Kidney (tissue), 14 donors: ENCODE measurements around the gene SLC4A4. TPM values are rescaled to one million over a fixed set of nuclear protein-coding genes. Genes with fewer than 3 reads are reported as not detected.

Experiments
- DNase-seq, 5 donors: peaks; one replicate each; pipeline ENCODE4 v3.0.0-alpha.2; 2013 to 2020
- FAIRE-seq: peaks from 2 replicates; lab custom pipeline; 2012; peaks lifted over from hg19 to GRCh38; lab: Jason Lieb, UNC
- H3K27ac ChIP-seq, 2 donors: one replicate each; pipeline ENCODE4 v1.7.0; 2013; ENCODE audit warnings: low read depth in 2 of 2, low read length in 2 of 2, inconsistent platforms in 1 of 2
- H3K27me3 ChIP-seq: one replicate; pipeline ENCODE4 v1.7.1; 2013; ENCODE audit warnings: low read length, inconsistent platforms; ENCODE audit not compliant: control insufficient read depth, insufficient read depth
- H3K36me3 ChIP-seq, 3 donors: one replicate each; pipeline versions ENCODE4 v1.7.0 to v1.7.1; 2013; ENCODE audit warnings: low read length in 3 of 3, control low read depth in 1 of 3, inconsistent platforms in 1 of 3; ENCODE audit not compliant: insufficient read depth in 3 of 3, control insufficient read depth in 2 of 3
- H3K4me1 ChIP-seq, 3 donors: one replicate each; pipeline versions ENCODE4 v1.7.0 to v1.7.1; 2013; ENCODE audit warnings: low read length in 3 of 3, inconsistent platforms in 1 of 3, low read depth in 1 of 3; ENCODE audit not compliant: control insufficient read depth in 2 of 3, insufficient read depth in 2 of 3
- H3K4me3 ChIP-seq, 3 donors: one replicate each; pipeline versions ENCODE4 v1.7.0 to v1.8.1; 2013; ENCODE audit warnings: low read length in 3 of 3, control low read depth in 1 of 3, inconsistent platforms in 1 of 3
- H3K9ac ChIP-seq, 3 donors: one replicate each; pipeline versions ENCODE4 v1.7.0 to v1.7.1; 2013; ENCODE audit warnings: low read length in 3 of 3, control low read depth in 1 of 3, inconsistent platforms in 1 of 3
- H3K9me3 ChIP-seq, 3 donors: one replicate each; pipeline versions ENCODE4 v1.7.0 to v1.7.1; 2013; ENCODE audit warnings: low read length in 3 of 3, control low read depth in 1 of 3, inconsistent platforms in 1 of 3; ENCODE audit not compliant: control insufficient read depth in 2 of 3, insufficient read depth in 1 of 3
- intact Hi-C: fragments of 100-400 bp; cut with DNase I; formaldehyde crosslinking; loops from one replicate; pipeline ENCODE4 v1.11.1; 2022
- polyA plus RNA-seq: library from polyadenylated mRNA; stranded (reverse); fragments of 350-450 nt; fragmentation: Illumina TruSeq; extraction: RNeasy Lipid Tissue Mini Kit (QIAGEN cat#74804); gene quantifications from one replicate; pipeline ENCODE4 v1.2.3, GENCODE V29; 2014; ENCODE audit warnings: low read depth, low replicate concordance; ENCODE audit not compliant: insufficient read depth
- total RNA-seq: library from RNA; stranded (reverse); fragmentation: NEBNext Ultra II Directional; extraction: Animal tissue kit (Norgen Biotek cat#: 25700); gene quantifications from one replicate; pipeline ENCODE4 v1.2.1, GENCODE V29; 2021
- TF ChIP-seq, protein P1 (sequence below): IDR thresholded peaks from 3 replicates; pipeline ENCODE4 v1.5.1; 2012; ENCODE audit warnings: mild to moderate bottlenecking, moderate library complexity, borderline replicate concordance; ENCODE audit not compliant: insufficient read depth; ENCODE audit errors: extremely low read depth
- donor health status: control.
- donor health status: control.
- donor health status: control.
- donor health status: control.
- donor health status: control.
- donor health status: DM: yes; HTN: yes; CAD: no.
- donor health status: Normal renal cell carcinoma (clear cell type).

SLC4A4 gene
- total and polyA plus RNA-seq, 2 donors from 2014 or later = 37.1 to 56.5 TPM

DNA sequence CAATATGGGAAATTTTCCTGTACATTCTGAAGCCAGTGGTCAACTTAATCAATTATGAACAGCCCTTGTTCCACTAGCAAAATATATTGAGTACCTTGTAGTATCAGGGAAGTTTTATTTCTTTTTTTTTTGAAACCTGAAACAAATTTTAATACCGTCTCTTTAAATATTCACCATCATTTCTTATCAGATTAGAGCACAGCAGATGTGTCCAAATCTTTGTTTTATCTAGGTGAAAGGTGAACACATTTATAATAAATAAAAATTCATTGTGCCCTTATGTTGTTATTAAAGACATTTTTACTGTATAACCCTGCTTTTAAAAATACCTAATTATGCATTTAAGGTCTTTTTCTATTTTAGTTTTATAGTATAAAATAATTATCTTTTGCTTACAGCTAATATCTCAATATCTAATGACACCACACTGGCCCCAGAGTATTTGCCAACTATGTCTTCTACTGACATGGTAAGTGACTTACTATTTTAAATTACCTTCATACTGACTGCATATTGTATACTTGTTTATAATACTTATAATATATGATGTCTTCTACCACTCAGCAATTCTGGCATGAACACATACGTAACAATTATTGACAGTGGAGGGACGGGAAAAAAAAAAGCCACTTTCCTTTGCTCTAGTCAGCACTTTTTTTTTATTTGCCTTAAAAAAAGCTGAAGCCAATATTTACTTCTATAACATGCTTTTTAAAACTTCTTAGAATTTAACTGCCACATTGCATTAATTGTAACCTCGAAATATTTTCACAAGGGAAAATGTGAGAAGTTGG, 147.9 kb downstream of the SLC4A4 start:
- Histone ChIP-seq H3K4me1 (peaks cover 0 to 5% (median 0%) of the 10 kb centered on the region in 3 donors), H3K36me3 (no peaks in the 10 kb centered on the region), H3K9ac (no peak overlapping the region), H3K4me3 (peak overlapping the region in 1 of 3 donors; percentile 3), H3K27ac (no peak overlapping the region), H3K9me3 (no peaks in the 10 kb centered on the region), H3K27me3 (no peaks in the 10 kb centered on the region)
- DNase-seq = no peak
- FAIRE-seq = no peak
- TF ChIP-seq, protein P1, sequence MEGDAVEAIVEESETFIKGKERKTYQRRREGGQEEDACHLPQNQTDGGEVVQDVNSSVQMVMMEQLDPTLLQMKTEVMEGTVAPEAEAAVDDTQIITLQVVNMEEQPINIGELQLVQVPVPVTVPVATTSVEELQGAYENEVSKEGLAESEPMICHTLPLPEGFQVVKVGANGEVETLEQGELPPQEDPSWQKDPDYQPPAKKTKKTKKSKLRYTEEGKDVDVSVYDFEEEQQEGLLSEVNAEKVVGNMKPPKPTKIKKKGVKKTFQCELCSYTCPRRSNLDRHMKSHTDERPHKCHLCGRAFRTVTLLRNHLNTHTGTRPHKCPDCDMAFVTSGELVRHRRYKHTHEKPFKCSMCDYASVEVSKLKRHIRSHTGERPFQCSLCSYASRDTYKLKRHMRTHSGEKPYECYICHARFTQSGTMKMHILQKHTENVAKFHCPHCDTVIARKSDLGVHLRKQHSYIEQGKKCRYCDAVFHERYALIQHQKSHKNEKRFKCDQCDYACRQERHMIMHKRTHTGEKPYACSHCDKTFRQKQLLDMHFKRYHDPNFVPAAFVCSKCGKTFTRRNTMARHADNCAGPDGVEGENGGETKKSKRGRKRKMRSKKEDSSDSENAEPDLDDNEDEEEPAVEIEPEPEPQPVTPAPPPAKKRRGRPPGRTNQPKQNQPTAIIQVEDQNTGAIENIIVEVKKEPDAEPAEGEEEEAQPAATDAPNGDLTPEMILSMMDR = no peak
- intact Hi-C loops = no loop called here

DNA sequence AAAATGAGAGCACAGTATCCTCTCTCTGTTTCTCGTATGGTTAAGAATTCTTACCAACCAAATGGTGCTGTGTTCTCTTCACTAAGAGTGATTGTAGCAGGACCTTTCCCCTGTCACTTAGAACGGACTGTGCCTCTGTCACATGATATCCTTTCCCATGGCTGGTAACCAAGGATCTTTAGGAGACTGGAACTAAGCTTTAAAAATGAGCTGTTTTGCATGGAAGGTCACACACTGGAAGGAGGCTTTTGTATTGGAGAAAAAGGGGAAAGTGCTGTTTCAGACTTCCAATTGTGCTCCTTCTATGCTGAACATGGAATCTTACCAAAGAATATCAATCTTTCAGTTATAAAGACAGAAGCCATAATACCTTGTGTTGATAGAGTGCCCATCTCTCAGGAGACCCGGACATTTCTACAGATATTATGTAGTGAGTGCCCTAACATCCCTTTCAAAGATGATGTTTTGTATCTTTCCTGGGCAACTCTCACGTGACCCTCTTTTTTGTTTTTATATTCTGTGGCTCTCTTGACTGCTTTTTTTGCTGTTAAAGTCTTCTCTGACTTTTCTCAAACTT, 148.6 kb downstream of the SLC4A4 start:
- H3K9ac ChIP-seq = no peak overlapping the region

DNA sequence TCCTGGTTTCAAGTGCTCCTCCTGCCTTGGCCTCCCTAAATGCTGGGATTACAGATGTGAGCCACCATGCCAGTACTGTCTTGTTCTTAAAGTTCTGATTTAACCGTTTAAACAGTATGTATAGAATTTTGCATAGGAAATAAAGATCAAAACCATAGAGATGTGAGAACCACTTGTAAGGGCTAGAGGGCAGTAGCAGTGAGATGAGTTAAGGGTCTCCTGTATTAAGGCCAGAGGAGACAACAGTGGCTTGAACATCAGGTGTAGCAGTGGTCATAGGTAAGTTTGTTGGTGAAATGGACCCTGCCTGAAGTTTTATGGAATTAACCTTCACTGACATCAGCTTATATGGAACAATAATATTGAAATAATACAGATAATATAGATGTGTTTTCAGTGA, 155.7 kb downstream of the SLC4A4 start:
- FAIRE-seq = no peak
- no peak overlapping the region for H3K9ac ChIP-seq
- no peak overlapping the region for H3K4me3 ChIP-seq
- H3K36me3 ChIP-seq = peaks cover 0 to 3% (median 3%) of the 10 kb centered on the region in 3 donors
- TF ChIP-seq, protein P1 = no peak
- no peaks in the 10 kb centered on the region for H3K4me1 ChIP-seq
- H3K27ac ChIP-seq = no peak overlapping the region
- DNase-seq = no peak
- no peaks in the 10 kb centered on the region for H3K27me3 ChIP-seq
- H3K9me3 ChIP-seq = no peaks in the 10 kb centered on the region
- intact Hi-C loops = no loop called here

More for the DNA sequence above, 148.6 kb downstream of the SLC4A4 start:
- FAIRE-seq (no peak), DNase-seq (peak in 3 of 5 donors; percentile 49 to 86 (median 85))
- Histone ChIP-seq H3K27ac (no peak overlapping the region), H3K4me3 (peak overlapping the region in 1 of 3 donors; percentile 3), H3K4me1 (peaks cover 0 to 5% (median 0%) of the 10 kb centered on the region in 3 donors), H3K9me3 (no peaks in the 10 kb centered on the region), H3K36me3 (no peaks in the 10 kb centered on the region), H3K27me3 (no peaks in the 10 kb centered on the region)
- intact Hi-C loops = no loop called here
- TF ChIP-seq, protein P1 = no peak
